HepG2 (cell line): ENCODE data around the gene UQCRC1. TPM values are rescaled to one million over a fixed set of nuclear protein-coding genes. Genes with fewer than 3 reads are reported as not detected.

Source experiments
- ATF1 ChIP-seq: IDR thresholded peaks from 2 replicates; pipeline ENCODE4 v1.6.1; 2016; ENCODE audit warnings: mild to moderate bottlenecking, control low read depth
- ERF ChIP-seq: IDR thresholded peaks from 2 replicates; pipeline ENCODE4 v1.6.1; 2018; ENCODE audit warnings: missing biosample characterization, missing genetic modification reagents
- FOXJ3 ChIP-seq: sonication (generic); formaldehyde crosslinking; IDR thresholded peaks from 2 replicates; pipeline ENCODE4 v1.4.0; 2020; ENCODE audit warnings: missing genetic modification reagents, mild to moderate bottlenecking, borderline replicate concordance
- FOXM1 ChIP-seq: sonication (generic); formaldehyde crosslinking; IDR thresholded peaks from 2 replicates; pipeline ENCODE4 v1.5.0; 2020; ENCODE audit warnings: missing genetic modification reagents
- GTF3A ChIP-seq: sonication (generic); formaldehyde crosslinking; conservative IDR thresholded peaks from 2 replicates; pipeline ENCODE4 v1.4.0; 2020; ENCODE audit warnings: mild to moderate bottlenecking, missing genetic modification reagents
- HOXA7 ChIP-seq: sonication (generic); formaldehyde crosslinking; IDR thresholded peaks from 2 replicates; pipeline ENCODE4 v1.8.1; 2022; ENCODE audit warnings: mild to moderate bottlenecking, missing genetic modification reagents, moderate library complexity
- MAF1 ChIP-seq: sonication (generic); formaldehyde crosslinking; IDR thresholded peaks from 2 replicates; pipeline ENCODE4 v1.5.0; 2020; ENCODE audit warnings: missing genetic modification reagents, borderline replicate concordance
- MAZ ChIP-seq, 2 experiments: sonication (generic) in 1 of 2; formaldehyde crosslinking in 1 of 2; IDR thresholded peaks; 2 replicates each; pipeline versions ENCODE4 v1.5.0 to v1.6.1; 2012 to 2020; ENCODE audit warnings: low read depth in 2 of 2, mild to moderate bottlenecking in 2 of 2, borderline replicate concordance in 1 of 2, improper control_type of control experiment in 1 of 2, low read length in 1 of 2, missing genetic modification reagents in 1 of 2, moderate library complexity in 1 of 2
- MIXL1 ChIP-seq: IDR thresholded peaks from 2 replicates; pipeline ENCODE4 v1.6.1; 2016
- NFE2 ChIP-seq: sonication (generic); formaldehyde crosslinking; IDR thresholded peaks from 2 replicates; pipeline ENCODE4 v1.4.0; 2020; ENCODE audit warnings: missing genetic modification reagents
- SNAI1 ChIP-seq: sonication (generic); formaldehyde crosslinking; IDR thresholded peaks from 2 replicates; pipeline ENCODE4 v1.5.0; 2020; ENCODE audit warnings: mild to moderate bottlenecking, missing genetic modification reagents, borderline replicate concordance
- SRSF9 ChIP-seq: fragments of 200-400 bp; formaldehyde crosslinking; IDR thresholded peaks from 2 replicates; pipeline ENCODE4 v1.6.1; 2018; ENCODE audit warnings: borderline replicate concordance, mild to moderate bottlenecking, low read depth, low read length; ENCODE audit not compliant: insufficient read depth, poor library complexity, severe bottlenecking
- TRIM22 ChIP-seq: fragments of 450-650 bp; IDR thresholded peaks from 2 replicates; pipeline ENCODE4 v1.6.1; 2017
- ZNF264 ChIP-seq: sonication (generic); formaldehyde crosslinking; IDR thresholded peaks from 2 replicates; pipeline ENCODE4 v1.4.0; 2020; ENCODE audit warnings: missing genetic modification reagents
- ZNF318 ChIP-seq: sonication (generic); formaldehyde crosslinking; IDR thresholded peaks from 2 replicates; pipeline ENCODE4 v1.4.0; 2020; ENCODE audit warnings: mild to moderate bottlenecking, missing genetic modification reagents
- ZNF549 ChIP-seq: sonication (generic); formaldehyde crosslinking; IDR thresholded peaks from 2 replicates; pipeline ENCODE4 v1.5.0; 2020; ENCODE audit warnings: missing genetic modification reagents
- ZNF556 ChIP-seq: sonication (generic); formaldehyde crosslinking; IDR thresholded peaks from 2 replicates; pipeline ENCODE4 v1.4.0; 2020; ENCODE audit warnings: mild to moderate bottlenecking, missing genetic modification reagents, borderline replicate concordance
- ZNF747 ChIP-seq: sonication (generic); formaldehyde crosslinking; IDR thresholded peaks from 2 replicates; pipeline ENCODE4 v1.8.1; 2023; ENCODE audit warnings: missing genetic modification reagents, mild to moderate bottlenecking, borderline replicate concordance
- polyA plus RNA-seq, 8 experiments: library from polyadenylated mRNA; depleted of rRNA in 3 of 8; stranded (reverse) in 7 of 8; unstranded in 1 of 8; fragments of >200 nt; fragmentation: Illumina TruSeq in 4 of 8; extraction: Trizol in 4 of 8; gene quantifications; 2 replicates each; pipeline versions ENCODE4 v1.2.1 to v1.2.3, GENCODE V29; 2011 to 2016; ENCODE audit warnings: low read depth in 4 of 8, missing spikeins in 1 of 8, mixed read lengths in 1 of 8; ENCODE audit not compliant: insufficient read depth in 1 of 8
- total RNA-seq, 5 experiments: library from RNA; depleted of rRNA; stranded (reverse); fragments of >200 nt; fragmentation: Illumina TruSeq; extraction: Trizol; gene quantifications; 2 replicates each; pipeline ENCODE4 v1.2.3, GENCODE V29; 2016; ENCODE audit warnings: low read depth in 1 of 5
- TF ChIP-seq, protein P1 (sequence below): sonication (generic); formaldehyde crosslinking; IDR thresholded peaks from 2 replicates; pipeline ENCODE4 v1.4.0; 2020; ENCODE audit warnings: mild to moderate bottlenecking, missing genetic modification reagents

The UQCRC1 gene
- total and polyA plus RNA-seq, 2 of the 13 experiments (the other 11 are each of a cell fraction or from before 2014, with no cell fraction given): 316 to 680 TPM

DNA sequence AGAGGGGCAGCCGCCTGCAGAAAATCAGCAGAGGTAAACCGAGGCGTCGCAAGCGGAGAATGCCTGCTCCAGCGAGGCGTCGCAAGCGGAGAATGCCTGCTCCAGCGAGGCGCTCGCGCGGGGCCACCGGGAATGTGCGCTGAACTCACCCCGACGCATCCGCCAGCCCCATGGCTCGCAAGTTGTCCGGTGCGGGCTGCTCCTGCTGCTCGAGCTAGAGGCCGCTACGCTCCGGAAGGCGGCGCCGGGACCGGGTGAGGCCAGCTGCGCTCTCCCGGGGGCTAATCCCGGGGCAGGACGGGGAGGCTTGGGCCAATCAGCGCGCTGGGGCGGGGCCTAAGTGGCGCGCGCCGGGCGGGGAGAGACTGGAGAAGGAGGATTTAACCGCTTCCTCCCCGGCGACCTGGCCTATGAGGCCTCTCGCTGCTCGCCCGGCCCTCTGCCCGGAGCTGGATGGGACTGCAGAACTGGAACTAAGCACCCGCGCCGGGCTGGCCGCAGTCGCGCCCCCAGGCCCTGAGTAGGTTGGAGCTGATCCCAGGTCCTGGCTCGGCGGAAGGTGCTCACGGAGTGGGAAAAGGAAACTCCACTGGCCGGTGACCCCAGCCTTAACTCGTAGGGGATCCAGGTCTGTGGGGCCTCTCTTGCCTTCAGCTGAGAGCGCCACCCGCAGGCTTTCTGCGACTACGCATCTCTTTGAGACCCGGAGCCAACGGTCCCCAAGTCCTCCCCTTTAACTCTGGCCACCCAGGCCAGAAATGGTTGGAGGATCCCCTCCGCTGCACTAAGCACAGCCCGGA lies 26.0 kb upstream of the UQCRC1 start, which contains the start of gene SLC26A6 (continued):
- TF ChIP-seq ZNF318 (no peak), SNAI1 (CRISPR knock-in tag) (no peak; the same call in 1 of the 2 replicates), HOXA7 (CRISPR knock-in tag) (0 out of 2 replicates have a peak, but pooled peaks have one; percentile 62), ZNF264 (CRISPR knock-in tag) (peak; percentile 52; the same call in 1 of the 2 replicates), ZNF747 (no peak; the same call in 1 of the 2 replicates), TRIM22 (no peak), MAZ (IDR thresholded peaks at IDR 0.05; ENCODE audit: borderline replicate concordance, low read depth, low read length) (peak; percentile 68; the same call in 1 of the 2 replicates), MAZ (CRISPR knock-in tag; IDR thresholded peaks at IDR 0.05; ENCODE audit: low read depth) (peak; percentile 63), ZNF556 (peak; percentile 75; the same call in 1 of the 2 replicates), ATF1 (CRISPR knock-in tag) (no peak), MIXL1 (CRISPR knock-in tag) (no peak), ZNF549 (0 out of 2 replicates have a peak, but pooled peaks have one; percentile 45), FOXM1 (no peak), FOXJ3 (CRISPR knock-in tag) (peak; percentile 6; the same call in 1 of the 2 replicates), GTF3A (CRISPR knock-in tag) (no peak), NFE2 (no peak), MAF1 (CRISPR knock-in tag) (no peak), ERF (CRISPR knock-in tag) (peak; percentile 70; the same call in 1 of the 2 replicates), SRSF9 (no peak)
- TF ChIP-seq, protein P1, sequence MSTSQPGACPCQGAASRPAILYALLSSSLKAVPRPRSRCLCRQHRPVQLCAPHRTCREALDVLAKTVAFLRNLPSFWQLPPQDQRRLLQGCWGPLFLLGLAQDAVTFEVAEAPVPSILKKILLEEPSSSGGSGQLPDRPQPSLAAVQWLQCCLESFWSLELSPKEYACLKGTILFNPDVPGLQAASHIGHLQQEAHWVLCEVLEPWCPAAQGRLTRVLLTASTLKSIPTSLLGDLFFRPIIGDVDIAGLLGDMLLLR (CRISPR knock-in tag): peak; percentile 65; the same call in 1 of the 2 replicates
